Liver (tissue), 9 donors: ENCODE measurements around the gene PAX5. TPM values are rescaled to one million over a fixed set of nuclear protein-coding genes. Genes with fewer than 3 reads are reported as not detected.

ENCODE experiments used
- DNase-seq: peaks from one replicate; pipeline ENCODE4 v3.0.0-alpha.2; 2017; ENCODE audit warnings: low spot score
- H3K27ac ChIP-seq, 2 donors: one replicate each; pipeline ENCODE4 v1.7.0; 2013; ENCODE audit warnings: inconsistent platforms in 2 of 2, low read length in 2 of 2, control low read depth in 1 of 2, low read depth in 1 of 2, mild to moderate bottlenecking in 1 of 2
- H3K27me3 ChIP-seq, 4 donors: one replicate each; pipeline versions ENCODE4 v1.6.1 to v1.7.0; 2013; ENCODE audit warnings: low read length in 3 of 4, inconsistent platforms in 1 of 4, mild to moderate bottlenecking in 1 of 4, moderate library complexity in 1 of 4; ENCODE audit not compliant: control insufficient read depth in 4 of 4, insufficient read depth in 4 of 4
- H3K36me3 ChIP-seq, 4 donors: one replicate each; pipeline versions ENCODE4 v1.6.1 to v1.7.0; 2013; ENCODE audit warnings: low read length in 3 of 4, mild to moderate bottlenecking in 3 of 4, low read depth in 1 of 4, moderate library complexity in 1 of 4; ENCODE audit not compliant: control insufficient read depth in 4 of 4, insufficient read depth in 3 of 4
- H3K4me1 ChIP-seq, 4 donors: one replicate each; pipeline versions ENCODE4 v1.6.1 to v1.7.0; 2013; ENCODE audit warnings: low read length in 3 of 4, mild to moderate bottlenecking in 3 of 4, moderate library complexity in 1 of 4; ENCODE audit not compliant: control insufficient read depth in 4 of 4, insufficient read depth in 4 of 4
- H3K4me3 ChIP-seq, 3 donors: one replicate each; pipeline versions ENCODE4 v1.6.1 to v1.7.0; 2013; ENCODE audit warnings: low read length in 3 of 3, control low read depth in 1 of 3, low read depth in 1 of 3, mild to moderate bottlenecking in 1 of 3
- H3K9ac ChIP-seq, 2 donors: one replicate each; pipeline ENCODE4 v1.7.0; 2013; ENCODE audit warnings: low read length in 2 of 2, mild to moderate bottlenecking in 2 of 2, moderate library complexity in 2 of 2, control low read depth in 1 of 2, low read depth in 1 of 2
- H3K9me3 ChIP-seq, 4 donors: one replicate each; pipeline versions ENCODE4 v1.6.1 to v1.7.0; 2013; ENCODE audit warnings: low read length in 3 of 4; ENCODE audit not compliant: control insufficient read depth in 4 of 4
- EGR1 ChIP-seq, 2 donors: IDR thresholded peaks; 2 replicates each; pipeline ENCODE4 v1.6.1; 2016 to 2018; ENCODE audit warnings: antibody characterized with exemption in 2 of 2, low read depth in 2 of 2
- FOXA2 ChIP-seq: IDR thresholded peaks from 2 replicates; pipeline ENCODE4 v1.6.1; 2016; ENCODE audit warnings: antibody characterized with exemption
- GABPA ChIP-seq, 2 donors: IDR thresholded peaks in 1 of 2; conservative IDR thresholded peaks in 1 of 2; 2 replicates each; pipeline ENCODE4 v1.6.1; 2016; ENCODE audit warnings: antibody characterized with exemption in 2 of 2, mild to moderate bottlenecking in 1 of 2, moderate library complexity in 1 of 2
- HNF4G ChIP-seq: IDR thresholded peaks from 2 replicates; pipeline ENCODE4 v1.6.1; 2016; ENCODE audit warnings: antibody characterized with exemption
- JUND ChIP-seq, 2 donors: IDR thresholded peaks; 2 replicates each; pipeline ENCODE4 v1.6.1; 2016; ENCODE audit warnings: antibody characterized with exemption in 2 of 2
- RAD21 ChIP-seq, 2 donors: IDR thresholded peaks; 2 replicates each; pipeline ENCODE4 v1.6.1; 2016; ENCODE audit warnings: antibody characterized with exemption in 2 of 2, mild to moderate bottlenecking in 2 of 2
- RXRA ChIP-seq, 2 donors: IDR thresholded peaks; 2 replicates each; pipeline ENCODE4 v1.6.1; 2017 to 2018; ENCODE audit warnings: antibody characterized with exemption in 2 of 2, mild to moderate bottlenecking in 1 of 2
- TAF1 ChIP-seq: conservative IDR thresholded peaks from 2 replicates; pipeline ENCODE4 v1.6.1; 2016; ENCODE audit warnings: antibody characterized with exemption, mild to moderate bottlenecking
- YY1 ChIP-seq: IDR thresholded peaks from 2 replicates; pipeline ENCODE4 v1.6.1; 2016; ENCODE audit warnings: antibody characterized with exemption, mild to moderate bottlenecking
- WGBS: extraction: QIAGEN DNeasy Blood & Tissue Kit; methylation state at CpG from one replicate; pipeline ENCODE4 v1.1.7; 2013; 5-methylcytosine and 5-hydroxymethylcytosine counted together
- polyA plus RNA-seq, 2 donors: library from polyadenylated mRNA; stranded (reverse) in 1 of 2; unstranded in 1 of 2; fragments of 200-250 nt in 1 of 2; fragments of >200 nt in 1 of 2; fragmentation: Nextera tagmentation in 1 of 2; extraction: Ambion mirVana in 1 of 2; gene quantifications; one replicate each; pipeline versions ENCODE4 v1.2.1 to v1.2.3, GENCODE V29; 2013 to 2015
- total RNA-seq, 2 donors: library from RNA; depleted of rRNA; stranded (reverse); fragments of >200 nt; gene quantifications; one replicate each; pipeline ENCODE4 v1.2.3, GENCODE V29; 2014
- TF ChIP-seq, protein P1 (sequence below): fragments of 150-350 bp; IDR thresholded peaks from 2 replicates; pipeline ENCODE4 v1.5.1; 2017; ENCODE audit warnings: improper control_type of control experiment, low read depth, low read length; ENCODE audit not compliant: missing input control
- TF ChIP-seq, protein P2 (sequence below): IDR thresholded peaks from 2 replicates; pipeline ENCODE4 v1.6.1; 2016; ENCODE audit warnings: antibody characterized with exemption
- TF ChIP-seq, protein P3 (sequence below): IDR thresholded peaks from 2 replicates; pipeline ENCODE4 v1.6.1; 2016; ENCODE audit warnings: antibody characterized with exemption
- TF ChIP-seq, protein P4 (sequence below): IDR thresholded peaks from 2 replicates; pipeline ENCODE4 v1.6.1; 2016; ENCODE audit warnings: antibody characterized with exemption, mild to moderate bottlenecking
- donor health status: healthy.
- donor health status: healthy.
- donor health status: healthy.
- donor health status: healthy.
- donor health status: healthy.

Gene PAX5
- total and polyA plus RNA-seq, 4 donors: 0.05 to 2.7 (median 0.11) TPM

DNA sequence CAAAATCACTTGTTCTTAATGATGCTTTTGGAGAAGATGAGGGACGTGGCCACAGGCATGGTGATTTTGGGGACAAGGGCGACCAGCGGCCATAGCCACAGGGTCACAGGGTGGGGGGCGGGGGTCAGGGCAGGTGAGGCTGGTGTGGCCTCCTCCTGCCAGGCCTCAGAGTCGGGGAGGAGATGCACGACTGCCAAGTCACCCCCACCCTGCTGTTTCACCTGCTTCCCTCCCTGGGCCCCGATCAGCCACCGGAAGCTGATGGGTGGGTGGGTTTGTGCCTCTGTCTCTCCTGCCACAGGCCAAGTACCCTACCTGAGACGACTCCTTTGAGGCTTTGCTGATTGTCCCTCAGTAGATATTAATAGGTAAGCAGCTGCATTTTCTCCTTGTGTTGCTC is 199.3 kb downstream of the PAX5 start:
- Histone ChIP-seq H3K9ac (no peak overlapping the region), H3K4me1 (peaks cover 1 to 17% (median 5%) of the 10 kb centered on the region in 4 donors), H3K27ac (no peak overlapping the region), H3K9me3 (no peaks in the 10 kb centered on the region), H3K4me3 (no peak overlapping the region), H3K27me3 (no peaks in the 10 kb centered on the region), H3K36me3 (no peaks in the 10 kb centered on the region)
- no peak for DNase-seq
- TF ChIP-seq, protein P1, sequence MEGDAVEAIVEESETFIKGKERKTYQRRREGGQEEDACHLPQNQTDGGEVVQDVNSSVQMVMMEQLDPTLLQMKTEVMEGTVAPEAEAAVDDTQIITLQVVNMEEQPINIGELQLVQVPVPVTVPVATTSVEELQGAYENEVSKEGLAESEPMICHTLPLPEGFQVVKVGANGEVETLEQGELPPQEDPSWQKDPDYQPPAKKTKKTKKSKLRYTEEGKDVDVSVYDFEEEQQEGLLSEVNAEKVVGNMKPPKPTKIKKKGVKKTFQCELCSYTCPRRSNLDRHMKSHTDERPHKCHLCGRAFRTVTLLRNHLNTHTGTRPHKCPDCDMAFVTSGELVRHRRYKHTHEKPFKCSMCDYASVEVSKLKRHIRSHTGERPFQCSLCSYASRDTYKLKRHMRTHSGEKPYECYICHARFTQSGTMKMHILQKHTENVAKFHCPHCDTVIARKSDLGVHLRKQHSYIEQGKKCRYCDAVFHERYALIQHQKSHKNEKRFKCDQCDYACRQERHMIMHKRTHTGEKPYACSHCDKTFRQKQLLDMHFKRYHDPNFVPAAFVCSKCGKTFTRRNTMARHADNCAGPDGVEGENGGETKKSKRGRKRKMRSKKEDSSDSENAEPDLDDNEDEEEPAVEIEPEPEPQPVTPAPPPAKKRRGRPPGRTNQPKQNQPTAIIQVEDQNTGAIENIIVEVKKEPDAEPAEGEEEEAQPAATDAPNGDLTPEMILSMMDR: no peak
- TF ChIP-seq GABPA (IDR thresholded peaks at IDR 0.05 in 1 of 2, conservative IDR thresholded peaks at IDR 0.05 in 1 of 2): no peak
- no peak for TF ChIP-seq YY1
- 77% methylated on average over 9 of the region's 9 CpGs for WGBS

DNA sequence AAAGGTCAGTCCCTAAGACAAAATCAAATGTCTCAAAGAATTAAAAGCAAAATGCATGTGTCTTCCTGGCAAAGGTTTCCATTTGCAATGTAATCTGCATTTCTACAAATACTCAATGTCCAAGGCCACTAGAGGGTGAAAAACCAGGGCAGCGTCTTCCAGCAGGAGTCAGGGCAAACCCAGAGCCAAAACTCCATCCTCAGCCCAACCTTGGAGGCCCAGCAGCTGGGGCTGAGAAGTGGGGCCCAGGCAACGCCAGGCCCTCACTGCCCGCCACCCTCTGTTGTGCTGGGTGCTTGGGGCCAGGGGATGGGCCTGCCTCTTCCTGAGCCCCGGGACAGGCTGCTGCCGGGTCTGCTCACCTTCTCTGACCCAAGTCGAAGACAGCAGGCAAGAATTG is 200.1 kb downstream of the PAX5 start:
- no peaks in the 10 kb centered on the region for H3K9me3 ChIP-seq
- no peak overlapping the region for H3K27ac ChIP-seq
- no peaks in the 10 kb centered on the region for H3K36me3 ChIP-seq
- H3K27me3 ChIP-seq: no peaks in the 10 kb centered on the region
- 87% methylated on average over 6 of the region's 6 CpGs for WGBS
- TF ChIP-seq TAF1 (no peak), GABPA (IDR thresholded peaks at IDR 0.05 in 1 of 2, conservative IDR thresholded peaks at IDR 0.05 in 1 of 2) (no peak), EGR1 (IDR thresholded peaks at IDR 0.05; ENCODE audit: low read depth in 2 of 2) (no peak), HNF4G (no peak)
- TF ChIP-seq, protein P2, sequence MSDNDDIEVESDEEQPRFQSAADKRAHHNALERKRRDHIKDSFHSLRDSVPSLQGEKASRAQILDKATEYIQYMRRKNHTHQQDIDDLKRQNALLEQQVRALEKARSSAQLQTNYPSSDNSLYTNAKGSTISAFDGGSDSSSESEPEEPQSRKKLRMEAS: no peak
- TF ChIP-seq, protein P3, sequence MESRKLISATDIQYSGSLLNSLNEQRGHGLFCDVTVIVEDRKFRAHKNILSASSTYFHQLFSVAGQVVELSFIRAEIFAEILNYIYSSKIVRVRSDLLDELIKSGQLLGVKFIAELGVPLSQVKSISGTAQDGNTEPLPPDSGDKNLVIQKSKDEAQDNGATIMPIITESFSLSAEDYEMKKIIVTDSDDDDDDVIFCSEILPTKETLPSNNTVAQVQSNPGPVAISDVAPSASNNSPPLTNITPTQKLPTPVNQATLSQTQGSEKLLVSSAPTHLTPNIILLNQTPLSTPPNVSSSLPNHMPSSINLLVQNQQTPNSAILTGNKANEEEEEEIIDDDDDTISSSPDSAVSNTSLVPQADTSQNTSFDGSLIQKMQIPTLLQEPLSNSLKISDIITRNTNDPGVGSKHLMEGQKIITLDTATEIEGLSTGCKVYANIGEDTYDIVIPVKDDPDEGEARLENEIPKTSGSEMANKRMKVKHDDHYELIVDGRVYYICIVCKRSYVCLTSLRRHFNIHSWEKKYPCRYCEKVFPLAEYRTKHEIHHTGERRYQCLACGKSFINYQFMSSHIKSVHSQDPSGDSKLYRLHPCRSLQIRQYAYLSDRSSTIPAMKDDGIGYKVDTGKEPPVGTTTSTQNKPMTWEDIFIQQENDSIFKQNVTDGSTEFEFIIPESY: no peak
- no peak for DNase-seq
- no peak overlapping the region for H3K4me3 ChIP-seq
- H3K9ac ChIP-seq: no peak overlapping the region
- peaks cover 0 to 9% (median under 1%) of the 10 kb centered on the region in 4 donors for H3K4me1 ChIP-seq

DNA sequence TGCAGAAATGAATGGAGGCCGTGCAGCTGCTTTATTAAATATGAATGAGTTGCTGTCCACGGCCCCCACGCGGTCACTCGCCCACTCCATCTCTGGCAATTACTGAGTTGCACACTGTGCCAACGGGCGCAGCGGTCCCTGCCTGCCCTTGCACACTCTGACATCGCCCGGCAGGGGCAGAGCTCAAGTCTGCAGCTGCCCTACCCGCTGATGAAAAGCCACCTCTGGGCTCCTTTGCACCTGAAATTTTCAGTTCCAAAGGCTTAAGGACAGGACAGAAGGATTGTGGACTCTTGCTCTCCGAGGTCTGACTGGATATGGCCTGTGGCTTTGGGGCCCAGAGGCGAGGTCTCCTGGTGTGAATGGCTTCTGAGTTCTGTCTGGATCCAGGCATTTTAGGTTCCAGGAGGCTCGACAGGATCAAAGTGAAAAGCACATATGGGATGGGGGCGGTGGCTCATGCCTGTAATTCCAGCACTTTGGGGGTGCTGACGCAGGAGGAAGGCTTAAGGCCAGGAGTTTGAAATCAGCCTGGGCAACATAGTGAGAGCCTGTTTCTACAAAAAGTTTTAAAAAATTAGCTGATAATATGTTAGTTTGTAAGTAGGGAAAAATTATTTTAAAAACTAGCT is 201.8 kb downstream of the PAX5 start:
- H3K36me3 ChIP-seq: no peaks in the 10 kb centered on the region
- WGBS: 91% methylated on average over 16 of the region's 16 CpGs
- H3K4me3 ChIP-seq: no peak overlapping the region
- no peak overlapping the region for H3K9ac ChIP-seq
- no peak for TF ChIP-seq FOXA2
- no peak for TF ChIP-seq RXRA (IDR thresholded peaks at IDR 0.05)
- TF ChIP-seq, protein P3: no peak
- TF ChIP-seq, protein P4, sequence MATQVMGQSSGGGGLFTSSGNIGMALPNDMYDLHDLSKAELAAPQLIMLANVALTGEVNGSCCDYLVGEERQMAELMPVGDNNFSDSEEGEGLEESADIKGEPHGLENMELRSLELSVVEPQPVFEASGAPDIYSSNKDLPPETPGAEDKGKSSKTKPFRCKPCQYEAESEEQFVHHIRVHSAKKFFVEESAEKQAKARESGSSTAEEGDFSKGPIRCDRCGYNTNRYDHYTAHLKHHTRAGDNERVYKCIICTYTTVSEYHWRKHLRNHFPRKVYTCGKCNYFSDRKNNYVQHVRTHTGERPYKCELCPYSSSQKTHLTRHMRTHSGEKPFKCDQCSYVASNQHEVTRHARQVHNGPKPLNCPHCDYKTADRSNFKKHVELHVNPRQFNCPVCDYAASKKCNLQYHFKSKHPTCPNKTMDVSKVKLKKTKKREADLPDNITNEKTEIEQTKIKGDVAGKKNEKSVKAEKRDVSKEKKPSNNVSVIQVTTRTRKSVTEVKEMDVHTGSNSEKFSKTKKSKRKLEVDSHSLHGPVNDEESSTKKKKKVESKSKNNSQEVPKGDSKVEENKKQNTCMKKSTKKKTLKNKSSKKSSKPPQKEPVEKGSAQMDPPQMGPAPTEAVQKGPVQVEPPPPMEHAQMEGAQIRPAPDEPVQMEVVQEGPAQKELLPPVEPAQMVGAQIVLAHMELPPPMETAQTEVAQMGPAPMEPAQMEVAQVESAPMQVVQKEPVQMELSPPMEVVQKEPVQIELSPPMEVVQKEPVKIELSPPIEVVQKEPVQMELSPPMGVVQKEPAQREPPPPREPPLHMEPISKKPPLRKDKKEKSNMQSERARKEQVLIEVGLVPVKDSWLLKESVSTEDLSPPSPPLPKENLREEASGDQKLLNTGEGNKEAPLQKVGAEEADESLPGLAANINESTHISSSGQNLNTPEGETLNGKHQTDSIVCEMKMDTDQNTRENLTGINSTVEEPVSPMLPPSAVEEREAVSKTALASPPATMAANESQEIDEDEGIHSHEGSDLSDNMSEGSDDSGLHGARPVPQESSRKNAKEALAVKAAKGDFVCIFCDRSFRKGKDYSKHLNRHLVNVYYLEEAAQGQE: no peak
- no peak for TF ChIP-seq JUND (IDR thresholded peaks at IDR 0.05)
- TF ChIP-seq RAD21 (IDR thresholded peaks at IDR 0.05): no peak
- TF ChIP-seq, protein P1: no peak
- no peaks in the 10 kb centered on the region for H3K4me1 ChIP-seq
- H3K9me3 ChIP-seq: no peaks in the 10 kb centered on the region
- no peaks in the 10 kb centered on the region for H3K27me3 ChIP-seq
- no peak for DNase-seq
- no peak overlapping the region for H3K27ac ChIP-seq
